Prostate gland (tissue), 2 donors: ENCODE results near the gene OR52D1.

Source experiments
- CTCF ChIP-seq, 4 experiments: fragments of 200-600 bp in 2 of 4; fragments of 450-650 bp in 2 of 4; sonication (generic) in 2 of 4; IDR thresholded peaks; 1 replicate in 3 of 4; 2 replicates in 1 of 4; pipeline ENCODE4 v1.5.1; 2016 to 2019; ENCODE audit warnings: antibody characterized with exemption in 4 of 4, mild to moderate bottlenecking in 2 of 4, moderate library complexity in 2 of 4
- POLR2A ChIP-seq: fragments of 450-650 bp; IDR thresholded peaks from one replicate; pipeline ENCODE4 v1.6.1; 2016; ENCODE audit warnings: antibody characterized with exemption, mild to moderate bottlenecking
- POLR2AphosphoS5 ChIP-seq: sonication (generic); formaldehyde crosslinking; IDR thresholded peaks from one replicate; pipeline ENCODE4 v1.6.1; 2017; ENCODE audit warnings: antibody characterized with exemption

- TF ChIP-seq CTCF (IDR thresholded peaks at IDR 0.05) (no peak), POLR2A (no peak), POLR2AphosphoS5 (no peak)
These were observed 27.4 kb upstream of the OR52D1 start for GRCh38 chr11:5460983-5461621.
